ENCODE results near the gene RPS6KA3.
A peak's percentile ranks its signal among the peaks of the same experiment; 100 is the strongest.

The RPS6KA3 gene

GRCh38 chrX:20140420-20140819, 126.3 kb downstream of the RPS6KA3 start:
- DNase-seq (ENCODE audit: low spot score) (no peak), ATAC-seq (ENCODE audit: low read depth) (no peak)
- peak overlapping the region; percentile 91 for H3K4me3 ChIP-seq (ENCODE audit: severe bottlenecking)
- H3K27me3 ChIP-seq (ENCODE audit: insufficient read depth, poor library complexity, severe bottlenecking) = no peaks in the 10 kb centered on the region
- H3K27ac ChIP-seq (ENCODE audit: poor library complexity, severe bottlenecking) = peak overlapping the region; percentile 52
- no peaks in the 10 kb centered on the region for H3K4me1 ChIP-seq (ENCODE audit: insufficient read depth, poor library complexity, severe bottlenecking)
- no peak for TF ChIP-seq CTCF (IDR thresholded peaks at IDR 0.05; ENCODE audit: poor library complexity, severe bottlenecking)
- H3K9me3 ChIP-seq (ENCODE audit: severe bottlenecking) = no peaks in the 10 kb centered on the region
- peaks cover 46% of the 10 kb centered on the region for H3K36me3 ChIP-seq (ENCODE audit: low read depth)

- H3K4me3 ChIP-seq (ENCODE audit: severe bottlenecking) = peak overlapping the region; percentile 91
- H3K27ac ChIP-seq (ENCODE audit: poor library complexity, severe bottlenecking) = no peak overlapping the region
- H3K9me3 ChIP-seq (ENCODE audit: severe bottlenecking) = no peaks in the 10 kb centered on the region
- no peak for TF ChIP-seq CTCF (IDR thresholded peaks at IDR 0.05; ENCODE audit: poor library complexity, severe bottlenecking)
- H3K36me3 ChIP-seq (ENCODE audit: low read depth) = peaks cover 50% of the 10 kb centered on the region
- no peaks in the 10 kb centered on the region for H3K27me3 ChIP-seq (ENCODE audit: insufficient read depth, poor library complexity, severe bottlenecking)
- DNase-seq (ENCODE audit: low spot score) = no peak
- ATAC-seq (ENCODE audit: low read depth) = no peak
- H3K4me1 ChIP-seq (ENCODE audit: insufficient read depth, poor library complexity, severe bottlenecking) = no peaks in the 10 kb centered on the region
These were observed 126.7 kb downstream of the RPS6KA3 start for GRCh38 chrX:20139966-20140365.

GRCh38 chrX:20135944-20136343, 130.8 kb downstream of the RPS6KA3 start:
- no peak for TF ChIP-seq CTCF (IDR thresholded peaks at IDR 0.05; ENCODE audit: poor library complexity, severe bottlenecking)
- peaks cover 78% of the 10 kb centered on the region for H3K36me3 ChIP-seq (ENCODE audit: low read depth)
- no peak for ATAC-seq (ENCODE audit: low read depth)
- no peak overlapping the region for H3K4me3 ChIP-seq (ENCODE audit: severe bottlenecking)
- DNase-seq (ENCODE audit: low spot score) = no peak
- no peaks in the 10 kb centered on the region for H3K9me3 ChIP-seq (ENCODE audit: severe bottlenecking)
- no peaks in the 10 kb centered on the region for H3K4me1 ChIP-seq (ENCODE audit: insufficient read depth, poor library complexity, severe bottlenecking)
- no peak overlapping the region for H3K27ac ChIP-seq (ENCODE audit: poor library complexity, severe bottlenecking)
- no peaks in the 10 kb centered on the region for H3K27me3 ChIP-seq (ENCODE audit: insufficient read depth, poor library complexity, severe bottlenecking)

- no peak for ATAC-seq (ENCODE audit: low read depth)
These were observed 134.0 kb downstream of the RPS6KA3 start for GRCh38 chrX:20132666-20133065.

More at GRCh38 chrX:20132666-20133065, 134.0 kb downstream of the RPS6KA3 start:
- Histone ChIP-seq H3K27me3 (ENCODE audit: insufficient read depth, poor library complexity, severe bottlenecking) (no peaks in the 10 kb centered on the region), H3K36me3 (ENCODE audit: low read depth) (peaks cover 83% of the 10 kb centered on the region), H3K4me1 (ENCODE audit: insufficient read depth, poor library complexity, severe bottlenecking) (peaks cover 3% of the 10 kb centered on the region), H3K9me3 (ENCODE audit: severe bottlenecking) (no peaks in the 10 kb centered on the region), H3K4me3 (ENCODE audit: severe bottlenecking) (no peak overlapping the region), H3K27ac (ENCODE audit: poor library complexity, severe bottlenecking) (no peak overlapping the region)
- TF ChIP-seq CTCF (IDR thresholded peaks at IDR 0.05; ENCODE audit: poor library complexity, severe bottlenecking) = no peak
- DNase-seq (ENCODE audit: low spot score) = no peak
